ENCODE data around the gene COG6.
A peak's percentile ranks its signal among the peaks of the same experiment; 100 is the strongest.

The COG6 gene

GRCh38 chr13:39692660-39693438 is 37.4 kb downstream of the COG6 start:
- Histone ChIP-seq H3K36me3 (replicated peaks; ENCODE audit: insufficient read depth, low read length) (no peaks in the 10 kb centered on the region), H3K27ac (ENCODE audit: low read length) (no peak overlapping the region), H3K4me3 (ENCODE audit: low read length) (no peak overlapping the region), H2AFZ (ENCODE audit: low read length) (no peak overlapping the region), H3K4me2 (ENCODE audit: low read depth, low read length) (no peak overlapping the region), H3K9me3 (replicated peaks; ENCODE audit: insufficient read depth, low read length) (no peaks in the 10 kb centered on the region), H3K79me2 (ENCODE audit: low read length) (no peaks in the 10 kb centered on the region), H4K20me1 (ENCODE audit: insufficient read depth, low read length) (no peaks in the 10 kb centered on the region), H3K4me1 (ENCODE audit: low read length) (0 out of 2 replicates have a peak, but pooled peaks cover 9% of the 10 kb centered on the region), H3F3A (ENCODE audit: insufficient read depth, low read length) (no peaks in the 10 kb centered on the region), H3K27me3 (replicated peaks; ENCODE audit: insufficient read depth, low read length) (no peaks in the 10 kb centered on the region), H3K9ac (ENCODE audit: low read length) (no peak overlapping the region), H3K9me2 (replicated peaks; ENCODE audit: insufficient read depth, low read length) (no peaks in the 10 kb centered on the region)
- no peak for TF ChIP-seq EZH2phosphoT487 (IDR thresholded peaks at IDR 0.05; ENCODE audit: low read length)
- TF ChIP-seq CTCF (IDR thresholded peaks at IDR 0.05; ENCODE audit: low read length): no peak
- no peak for TF ChIP-seq EZH2 (optimal IDR thresholded peaks at IDR 0.05; ENCODE audit: low read depth, low read length)
- no peak for DNase-seq

GRCh38 chr13:39699274-39699673 is 43.8 kb downstream of the COG6 start:
- Histone ChIP-seq H3K4me3 (ENCODE audit: low read length) (no peak overlapping the region), H3K9me2 (replicated peaks; ENCODE audit: insufficient read depth, low read length) (no peaks in the 10 kb centered on the region), H3K79me2 (ENCODE audit: low read length) (no peaks in the 10 kb centered on the region), H3K4me2 (ENCODE audit: low read depth, low read length) (peak overlapping the region; percentile 27; the same call in 1 of the 2 replicates), H4K20me1 (ENCODE audit: insufficient read depth, low read length) (no peaks in the 10 kb centered on the region), H3F3A (ENCODE audit: insufficient read depth, low read length) (no peaks in the 10 kb centered on the region), H3K9ac (ENCODE audit: low read length) (no peak overlapping the region), H3K4me1 (ENCODE audit: low read length) (no peaks in the 10 kb centered on the region), H2AFZ (ENCODE audit: low read length) (no peak overlapping the region), H3K36me3 (replicated peaks; ENCODE audit: insufficient read depth, low read length) (no peaks in the 10 kb centered on the region), H3K9me3 (replicated peaks; ENCODE audit: insufficient read depth, low read length) (no peaks in the 10 kb centered on the region), H3K27ac (ENCODE audit: low read length) (no peak overlapping the region), H3K27me3 (replicated peaks; ENCODE audit: insufficient read depth, low read length) (no peaks in the 10 kb centered on the region)
- no peak for TF ChIP-seq CTCF (IDR thresholded peaks at IDR 0.05; ENCODE audit: low read length)
- DNase-seq: no peak

GRCh38 chr13:39712626-39713025 is 57.2 kb downstream of the COG6 start:
- no peak for DNase-seq
- no peak overlapping the region for H3K4me3 ChIP-seq (ENCODE audit: low read length)
- H2AFZ ChIP-seq (ENCODE audit: low read length): no peak overlapping the region
- no peaks in the 10 kb centered on the region for H3K4me1 ChIP-seq (ENCODE audit: low read length)
- H3K27me3 ChIP-seq (replicated peaks; ENCODE audit: insufficient read depth, low read length): no peaks in the 10 kb centered on the region
- H3F3A ChIP-seq (ENCODE audit: insufficient read depth, low read length): no peaks in the 10 kb centered on the region
- no peak for TF ChIP-seq EZH2 (optimal IDR thresholded peaks at IDR 0.05; ENCODE audit: low read depth, low read length)
- TF ChIP-seq EZH2phosphoT487 (IDR thresholded peaks at IDR 0.05; ENCODE audit: low read length): no peak
- TF ChIP-seq CTCF (IDR thresholded peaks at IDR 0.05; ENCODE audit: low read length): no peak
- H3K9me2 ChIP-seq (replicated peaks; ENCODE audit: insufficient read depth, low read length): no peaks in the 10 kb centered on the region
- H3K9me3 ChIP-seq (replicated peaks; ENCODE audit: insufficient read depth, low read length): no peaks in the 10 kb centered on the region
- no peaks in the 10 kb centered on the region for H3K79me2 ChIP-seq (ENCODE audit: low read length)
- H3K36me3 ChIP-seq (replicated peaks; ENCODE audit: insufficient read depth, low read length): no peaks in the 10 kb centered on the region
- H3K27ac ChIP-seq (ENCODE audit: low read length): no peak overlapping the region
- H4K20me1 ChIP-seq (ENCODE audit: insufficient read depth, low read length): no peaks in the 10 kb centered on the region
- H3K9ac ChIP-seq (ENCODE audit: low read length): no peak overlapping the region
- H3K4me2 ChIP-seq (ENCODE audit: low read depth, low read length): no peak overlapping the region

Measured in MM.1S (cell line).